Measurements from ENCODE around the gene KANSL1L. TPM values are rescaled to one million over a fixed set of nuclear protein-coding genes. Genes with fewer than 3 reads are reported as not detected.
"Not testable (repeated sequence)": the region's sequence is repeated elsewhere in the genome, so short reads cannot be mapped to it uniquely, and the experiment has no call there.

The KANSL1L gene
- total RNA-seq, 1 experiment from 2014 or later, result 8.8 TPM

- Histone ChIP-seq H3K9me2 (ENCODE audit: insufficient read depth) (no peaks in the 10 kb centered on the region), H3K4me3 (no peak overlapping the region), H3K4me2 (no peak overlapping the region), H3K27me3 (ENCODE audit: insufficient read depth, low read depth) (no peaks in the 10 kb centered on the region), H2AFZ (no peak overlapping the region), H4K20me1 (ENCODE audit: insufficient read depth) (no peaks in the 10 kb centered on the region), H3K9me3 (ENCODE audit: insufficient read depth, low read depth) (no peaks in the 10 kb centered on the region), H3K4me1 (replicated peaks; ENCODE audit: insufficient read depth) (no peaks in the 10 kb centered on the region), H3K36me3 (ENCODE audit: low read depth) (no peaks in the 10 kb centered on the region), H3K79me2 (ENCODE audit: low read depth) (no peaks in the 10 kb centered on the region), H3F3A (ENCODE audit: insufficient read depth, low read depth) (no peaks in the 10 kb centered on the region), H3K27ac (no peak overlapping the region)
- no TSS peak for BruUV-seq (replicated peaks)
- CTCF ChIA-PET, result interaction anchor here (0.5 kb wide), 1 partner anchor 233 kb away, joined by 3 read pairs; no protein-coding TSS in a partner anchor
- no peak for DNase-seq
- POLR2A ChIA-PET (ENCODE audit: unreplicated experiment), result no interaction called here
- TF ChIP-seq EZH2 (IDR thresholded peaks at IDR 0.05; ENCODE audit: low read depth) (no peak), CTCF (conservative IDR thresholded peaks at IDR 0.05) (no peak)
- intact Hi-C loops (cut with micrococcal nuclease; ENCODE audit: unreplicated experiment), result loop anchor here (10.0 kb wide), 2 partner anchors 115 to 1795 kb away; no protein-coding TSS in a partner anchor
Observed at GRCh38 chr2:210189452-210190138, 18.4 kb upstream of the KANSL1L start.

GRCh38 chr2:210188755-210189154 lies 17.5 kb upstream of the KANSL1L start:
- no peak overlapping the region for H3K4me2 ChIP-seq
- H3F3A ChIP-seq (ENCODE audit: insufficient read depth, low read depth), result no peaks in the 10 kb centered on the region
- H3K9me3 ChIP-seq (ENCODE audit: insufficient read depth, low read depth), result no peaks in the 10 kb centered on the region
- H3K9me2 ChIP-seq (ENCODE audit: insufficient read depth), result no peaks in the 10 kb centered on the region
- no TSS peak for BruUV-seq (replicated peaks)
- CTCF ChIA-PET, result no interaction called here
- TF ChIP-seq EZH2 (IDR thresholded peaks at IDR 0.05; ENCODE audit: low read depth), result no peak
- no peak for TF ChIP-seq CTCF (conservative IDR thresholded peaks at IDR 0.05)
- POLR2A ChIA-PET (ENCODE audit: unreplicated experiment), result no interaction called here
- H3K4me3 ChIP-seq, result no peak overlapping the region
- H3K4me1 ChIP-seq (replicated peaks; ENCODE audit: insufficient read depth), result no peaks in the 10 kb centered on the region
- H3K79me2 ChIP-seq (ENCODE audit: low read depth), result no peaks in the 10 kb centered on the region
- no peak overlapping the region for H3K27ac ChIP-seq
- no peak for DNase-seq
- no peak overlapping the region for H2AFZ ChIP-seq
- no peaks in the 10 kb centered on the region for H4K20me1 ChIP-seq (ENCODE audit: insufficient read depth)
- no peaks in the 10 kb centered on the region for H3K27me3 ChIP-seq (ENCODE audit: insufficient read depth, low read depth)
- intact Hi-C loops (cut with micrococcal nuclease; ENCODE audit: unreplicated experiment), result no loop called here
- H3K36me3 ChIP-seq (ENCODE audit: low read depth), result no peaks in the 10 kb centered on the region

- Histone ChIP-seq H4K20me1 (ENCODE audit: insufficient read depth) (no peaks in the 10 kb centered on the region), H3K4me3 (no peak overlapping the region), H3F3A (ENCODE audit: insufficient read depth, low read depth) (no peaks in the 10 kb centered on the region), H3K4me2 (no peak overlapping the region), H3K36me3 (ENCODE audit: low read depth) (no peaks in the 10 kb centered on the region), H3K4me1 (replicated peaks; ENCODE audit: insufficient read depth) (no peaks in the 10 kb centered on the region), H2AFZ (no peak overlapping the region), H3K9me3 (ENCODE audit: insufficient read depth, low read depth) (no peaks in the 10 kb centered on the region), H3K79me2 (ENCODE audit: low read depth) (no peaks in the 10 kb centered on the region), H3K27ac (no peak overlapping the region), H3K9me2 (ENCODE audit: insufficient read depth) (no peaks in the 10 kb centered on the region), H3K27me3 (ENCODE audit: insufficient read depth, low read depth) (no peaks in the 10 kb centered on the region)
- TF ChIP-seq EZH2 (IDR thresholded peaks at IDR 0.05; ENCODE audit: low read depth), result no peak
- no peak for TF ChIP-seq CTCF (conservative IDR thresholded peaks at IDR 0.05)
- CTCF ChIA-PET, result no interaction called here
- BruUV-seq (replicated peaks), result no TSS peak
- no peak for DNase-seq
- intact Hi-C loops (cut with micrococcal nuclease; ENCODE audit: unreplicated experiment), result no loop called here
- POLR2A ChIA-PET (ENCODE audit: unreplicated experiment), result no interaction called here
Observed at GRCh38 chr2:210188190-210188589, 17.0 kb upstream of the KANSL1L start.

- H3K9me2 ChIP-seq (ENCODE audit: insufficient read depth); DNase-seq; H3K27me3 ChIP-seq (ENCODE audit: insufficient read depth, low read depth); intact Hi-C loops (cut with micrococcal nuclease; ENCODE audit: unreplicated experiment); H3K27ac ChIP-seq; H3K79me2 ChIP-seq (ENCODE audit: low read depth); H2AFZ ChIP-seq; CTCF ChIA-PET; H4K20me1 ChIP-seq (ENCODE audit: insufficient read depth); H3F3A ChIP-seq (ENCODE audit: insufficient read depth, low read depth); H3K4me1 ChIP-seq (replicated peaks; ENCODE audit: insufficient read depth); H3K36me3 ChIP-seq (ENCODE audit: low read depth); H3K4me2 ChIP-seq; H3K9me3 ChIP-seq (ENCODE audit: insufficient read depth, low read depth); H3K4me3 ChIP-seq; BruUV-seq (replicated peaks): not testable (repeated sequence)
- POLR2A ChIA-PET (ENCODE audit: unreplicated experiment), result interaction anchor here (0.6 kb wide), 1 partner anchor 195 kb away, joined by 17 read pairs; no protein-coding TSS in a partner anchor
Observed at GRCh38 chr2:210183936-210184335, 12.7 kb upstream of the KANSL1L start.

GRCh38 chr2:210181606-210182088 lies 10.4 kb upstream of the KANSL1L start:
- H3F3A ChIP-seq (ENCODE audit: insufficient read depth, low read depth); H3K4me2 ChIP-seq; H3K9me2 ChIP-seq (ENCODE audit: insufficient read depth); H3K36me3 ChIP-seq (ENCODE audit: low read depth); H3K9me3 ChIP-seq (ENCODE audit: insufficient read depth, low read depth); H3K4me1 ChIP-seq (replicated peaks; ENCODE audit: insufficient read depth); intact Hi-C loops (cut with micrococcal nuclease; ENCODE audit: unreplicated experiment); H3K27ac ChIP-seq; H3K79me2 ChIP-seq (ENCODE audit: low read depth); H3K4me3 ChIP-seq; H4K20me1 ChIP-seq (ENCODE audit: insufficient read depth); BruUV-seq (replicated peaks); H3K27me3 ChIP-seq (ENCODE audit: insufficient read depth, low read depth); H2AFZ ChIP-seq; POLR2A ChIA-PET (ENCODE audit: unreplicated experiment); CTCF ChIA-PET; DNase-seq: not testable (repeated sequence)

All from PC-9 (cell line).